ENCODE measurements around the gene AURKAIP1.

GRCh38 chr1:1326075-1326605 lies 48.9 kb downstream of the AURKAIP1 start:
- no peak for TF ChIP-seq CTCF (conservative IDR thresholded peaks at IDR 0.05)
- no peak for TF ChIP-seq EZH2 (IDR thresholded peaks at IDR 0.05; ENCODE audit: low read depth)

Measured in PC-9 (cell line).